IPS DF 4.7 (cell line): ENCODE data around the gene MVB12A.

Experiments
- DNase-seq: peaks from one replicate; pipeline ENCODE4 v3.0.0-alpha.2; 2013; ENCODE audit warnings: low spot score; ENCODE audit errors: extremely low read depth

MVB12A gene

DNA sequence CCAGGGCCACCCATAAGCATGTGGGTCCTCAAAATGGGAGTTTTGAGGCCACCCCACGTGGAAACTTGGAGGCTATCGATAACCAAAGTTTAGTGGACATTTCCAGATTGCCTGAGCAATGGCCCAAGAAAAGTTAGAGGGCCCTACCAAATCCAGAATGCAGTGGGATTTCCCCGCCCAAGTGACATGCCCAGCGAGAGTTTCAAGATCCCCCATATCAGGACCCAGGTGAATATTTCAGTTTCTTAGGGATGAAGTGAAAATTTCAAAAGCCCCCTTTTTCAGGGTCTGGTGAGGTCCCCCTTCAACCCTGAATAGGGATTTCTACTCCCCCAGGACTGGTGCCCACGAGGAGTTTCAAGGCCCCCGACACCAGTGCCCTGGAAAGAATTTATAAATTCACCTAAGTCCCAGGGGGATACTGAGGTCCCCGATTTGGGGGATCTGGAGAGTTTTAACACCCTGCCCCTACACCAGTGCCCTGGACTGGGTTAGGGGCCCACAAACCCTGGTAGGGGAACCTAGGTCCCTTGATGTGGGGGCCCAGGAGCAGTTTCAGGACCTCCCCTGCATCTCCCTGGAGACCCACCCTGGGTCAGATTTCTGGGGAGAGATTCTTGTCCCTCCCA lies 15.1 kb upstream of the MVB12A start:
- no peak for DNase-seq

DNA sequence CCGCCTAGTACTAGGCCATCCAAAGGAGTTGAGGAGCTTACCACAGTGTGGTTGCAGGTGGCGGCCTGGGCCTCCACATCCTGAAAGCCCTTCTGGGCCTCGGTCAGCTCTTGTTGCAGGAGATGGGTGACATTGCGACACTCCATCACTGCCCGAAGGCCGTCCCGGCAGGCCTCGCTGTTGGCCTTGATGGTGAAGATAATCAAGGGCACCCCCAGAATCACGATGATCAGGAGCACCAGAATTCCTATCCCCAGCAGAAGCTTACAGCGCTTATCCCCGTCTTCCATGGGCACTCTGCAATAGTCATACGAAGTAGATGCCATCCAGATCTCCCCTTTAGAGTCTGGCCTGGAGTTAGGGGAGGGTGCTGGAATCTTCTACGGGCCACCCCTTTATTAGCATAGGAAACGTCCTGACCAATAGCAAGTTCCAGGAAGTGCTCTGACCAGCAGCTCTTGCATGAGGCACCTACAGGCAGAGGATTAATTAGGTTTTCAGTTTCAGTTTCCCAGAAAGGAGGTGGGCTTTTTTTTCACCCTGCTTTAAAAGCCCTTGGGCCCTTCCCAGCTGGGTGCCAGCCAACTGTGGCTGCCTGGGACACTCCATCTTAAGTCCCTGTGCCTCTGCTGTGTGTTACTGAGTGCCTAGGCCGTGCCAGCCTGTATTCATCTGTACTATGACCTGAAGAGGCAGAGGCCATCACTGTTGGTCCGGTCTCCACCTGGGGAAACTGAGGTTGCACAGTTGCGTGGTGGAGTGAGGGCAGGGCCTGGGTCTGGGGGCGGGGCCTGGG lies 14.4 kb upstream of the MVB12A start, which contains the start of gene BST2:
TSS of gene BST2 (minus strand) at position 381 of the 796 bp plus-strand sequence. CDS start at position 326, 55 bp downstream.
- DNase-seq = no peak

DNA sequence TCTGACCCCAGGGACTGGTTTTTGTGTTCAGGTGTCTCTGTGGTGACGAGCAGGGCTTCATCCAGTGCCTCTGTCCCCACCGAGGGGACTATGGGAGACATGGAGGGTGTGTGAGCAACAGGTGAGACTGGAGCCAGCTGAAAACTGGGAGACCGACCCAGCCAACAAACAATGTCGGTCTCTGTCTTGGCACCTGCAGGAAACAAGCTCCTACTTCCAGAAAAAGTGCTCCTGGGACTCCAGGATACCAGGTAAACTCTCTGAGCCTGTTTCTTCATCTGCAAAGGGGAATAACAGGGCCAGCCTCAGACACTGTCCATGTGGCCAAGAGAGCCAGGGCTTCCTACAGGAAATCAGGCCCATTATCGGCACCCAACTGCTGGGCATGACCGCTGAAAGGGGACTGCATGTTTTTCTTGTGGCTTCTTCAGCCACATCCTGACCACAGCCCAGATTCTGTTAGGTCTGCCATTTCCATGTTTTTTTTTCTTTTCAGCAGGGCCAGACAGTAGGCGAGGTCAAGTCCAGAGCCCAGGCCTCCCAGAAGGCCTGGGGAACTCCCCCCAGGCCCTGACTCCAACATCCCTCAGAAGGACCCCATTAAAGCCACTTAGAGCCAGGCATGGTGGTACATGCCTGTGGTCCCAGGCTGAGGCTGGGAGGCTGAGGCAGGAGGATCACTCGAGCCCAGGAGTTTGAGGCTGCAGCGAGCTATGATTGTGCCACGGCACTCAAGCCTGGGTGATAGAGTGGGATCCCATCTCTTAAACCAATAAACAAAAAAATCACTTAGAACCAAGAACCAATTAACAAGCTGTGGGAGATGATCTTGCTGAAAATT lies 13.6 kb upstream of the MVB12A start:
- DNase-seq = no peak

DNA sequence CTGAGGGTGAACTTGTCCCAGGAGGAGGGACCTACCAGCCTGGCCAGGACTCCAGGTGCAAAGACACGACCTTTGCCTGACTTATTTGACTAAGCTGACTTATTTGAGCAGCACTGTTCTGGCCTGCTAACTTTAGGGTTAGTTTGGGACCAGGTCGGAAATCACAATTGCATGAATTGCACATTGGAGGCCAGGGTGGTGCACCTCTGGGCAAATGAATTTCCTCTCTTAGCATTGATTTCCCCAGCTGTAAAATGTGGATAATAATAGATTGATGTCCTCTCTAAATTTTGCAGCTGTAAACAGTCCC lies 13.0 kb upstream of the MVB12A start:
- DNase-seq = no peak

DNA sequence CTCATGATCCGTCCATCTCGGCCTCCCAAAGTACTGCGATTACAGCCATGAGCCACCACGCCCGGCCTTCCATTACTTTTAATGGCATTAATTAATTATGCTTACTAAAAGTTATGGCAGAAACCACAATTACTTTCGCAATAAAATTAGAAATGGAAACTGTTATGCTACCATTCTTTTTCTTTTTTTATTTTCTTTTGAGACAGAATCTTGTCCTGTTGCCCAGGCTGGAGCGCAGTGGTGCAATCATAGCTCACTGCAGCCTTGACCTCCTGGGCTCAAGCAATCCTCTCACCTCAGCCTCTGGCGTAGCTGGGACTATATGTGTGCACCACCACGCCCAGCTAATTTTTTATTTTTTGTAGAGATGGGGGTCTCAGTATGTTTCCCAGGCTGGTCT lies 9.9 kb upstream of the MVB12A start:
- no peak for DNase-seq

DNA sequence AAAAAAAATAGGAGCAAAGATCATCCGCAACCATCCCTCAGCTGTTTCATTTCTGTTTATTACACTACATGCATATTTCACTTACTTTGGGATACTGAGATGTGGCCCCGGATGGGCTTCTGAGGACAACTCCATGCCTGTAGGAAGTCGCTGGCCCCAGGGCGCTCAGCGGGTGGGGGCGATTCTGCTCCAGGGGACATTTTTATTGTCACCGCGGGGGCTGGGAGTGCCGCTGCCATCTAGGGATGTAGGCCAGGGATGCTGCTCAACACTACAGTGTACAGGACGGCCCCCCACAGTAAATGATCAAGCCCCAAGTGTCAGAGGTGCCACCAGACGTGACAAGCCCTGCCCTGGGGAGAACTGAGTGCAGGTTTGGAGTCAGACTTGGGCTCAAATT lies 8.0 kb upstream of the MVB12A start:
- no peak for DNase-seq

DNA sequence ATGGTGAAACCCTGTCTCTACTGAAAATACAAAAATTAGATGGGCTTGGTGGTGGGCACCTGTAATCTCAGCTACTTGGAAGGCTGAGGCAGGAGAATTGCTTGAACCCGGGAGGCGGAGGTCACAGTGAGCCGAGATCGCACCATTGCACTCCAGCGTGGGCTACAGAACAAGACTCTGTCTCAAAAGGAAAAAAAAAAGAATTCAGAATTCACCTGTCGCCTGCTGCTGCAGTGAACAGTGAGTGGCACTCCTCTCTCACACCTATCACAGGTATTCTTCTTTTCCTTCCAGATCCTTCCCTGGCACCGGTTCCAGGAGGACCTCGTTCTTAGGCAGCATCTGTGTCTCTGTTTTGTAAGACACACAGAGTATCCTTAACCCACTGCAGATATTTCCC lies 5.8 kb upstream of the MVB12A start:
- no peak for DNase-seq

DNA sequence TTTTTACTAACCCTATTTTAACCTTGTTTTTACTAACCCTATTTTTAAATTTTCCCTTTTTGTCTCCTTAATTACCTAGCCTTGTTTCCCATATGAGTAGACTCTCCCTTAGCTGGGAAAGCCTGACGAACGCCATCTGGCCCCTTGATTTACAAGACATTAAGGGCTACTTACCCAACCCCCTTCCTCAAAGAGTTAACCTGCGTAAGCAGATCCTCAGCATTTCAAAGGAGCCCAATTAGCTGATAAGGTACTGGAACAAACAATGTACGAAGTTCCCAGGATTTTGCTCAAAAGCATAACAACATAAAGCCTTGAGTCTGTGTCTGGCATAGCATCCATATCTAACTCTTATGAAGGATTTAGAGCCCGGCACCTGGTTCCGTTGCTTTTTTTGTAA lies 4.7 kb upstream of the MVB12A start:
- no peak for DNase-seq

DNA sequence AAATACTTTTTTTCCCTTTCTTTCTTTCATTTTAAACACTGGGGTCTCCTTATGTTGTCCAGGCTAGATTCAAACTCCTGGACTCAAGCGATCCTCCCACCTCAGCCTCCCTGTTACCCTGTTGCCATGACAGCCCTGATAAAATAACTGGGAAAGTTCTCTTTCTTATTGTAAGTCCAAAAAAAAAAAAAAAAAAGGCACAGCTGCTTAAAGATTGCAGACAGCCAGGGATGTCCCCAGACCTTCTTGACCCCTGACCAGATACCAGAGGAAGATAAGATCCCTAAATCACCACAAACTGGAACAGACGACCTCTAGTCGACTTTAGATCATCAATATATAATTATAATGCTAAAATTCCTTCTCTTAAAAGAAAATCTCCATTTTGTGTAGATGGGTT lies 1.1 kb upstream of the MVB12A start:
- DNase-seq = no peak

DNA sequence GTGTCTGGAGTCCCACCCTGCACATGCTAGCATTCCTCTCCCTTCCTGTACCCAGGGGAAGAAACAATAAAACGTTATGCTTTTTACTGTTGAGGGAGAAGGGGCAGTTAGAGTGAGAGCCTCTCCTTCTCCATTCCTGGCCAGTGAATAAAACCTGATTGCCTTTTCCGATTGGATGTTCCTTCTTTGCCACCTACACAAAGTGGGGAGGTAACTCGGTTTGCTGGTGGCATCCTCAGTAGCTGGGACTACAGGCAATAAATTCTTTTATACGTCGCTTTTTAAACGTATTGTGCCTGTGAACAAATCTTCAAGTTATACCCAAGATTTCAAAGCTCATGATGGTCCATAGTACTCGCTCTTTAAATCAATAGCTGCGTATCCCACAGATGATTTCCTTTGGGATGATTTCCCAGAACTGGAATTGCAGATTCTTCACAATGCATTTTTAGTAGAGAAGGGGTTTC lies 660 bp upstream of the MVB12A start:
- DNase-seq = no peak

DNA sequence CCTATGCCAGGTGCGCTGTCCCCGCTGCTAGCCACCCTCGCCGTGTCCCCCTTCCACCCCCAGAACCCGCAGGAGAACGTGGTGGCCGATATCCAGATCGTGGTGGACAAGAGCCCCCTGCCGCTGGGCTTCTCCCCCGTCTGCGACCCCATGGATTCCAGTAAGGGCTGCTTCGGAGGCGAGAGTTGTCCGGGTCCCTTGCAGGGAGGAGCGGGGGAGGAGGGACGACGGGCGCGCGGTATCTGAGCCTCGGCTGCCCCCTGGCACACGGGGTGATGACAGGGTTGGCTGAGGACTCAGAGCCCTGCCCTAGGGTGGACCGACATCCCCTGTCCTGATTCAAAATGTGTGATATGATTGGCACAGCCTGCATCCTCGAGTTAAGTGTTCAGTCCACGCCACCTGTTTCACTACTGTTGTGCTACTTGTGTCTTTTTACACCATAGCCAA lies 653 bp downstream of the MVB12A start:
- DNase-seq = no peak

DNA sequence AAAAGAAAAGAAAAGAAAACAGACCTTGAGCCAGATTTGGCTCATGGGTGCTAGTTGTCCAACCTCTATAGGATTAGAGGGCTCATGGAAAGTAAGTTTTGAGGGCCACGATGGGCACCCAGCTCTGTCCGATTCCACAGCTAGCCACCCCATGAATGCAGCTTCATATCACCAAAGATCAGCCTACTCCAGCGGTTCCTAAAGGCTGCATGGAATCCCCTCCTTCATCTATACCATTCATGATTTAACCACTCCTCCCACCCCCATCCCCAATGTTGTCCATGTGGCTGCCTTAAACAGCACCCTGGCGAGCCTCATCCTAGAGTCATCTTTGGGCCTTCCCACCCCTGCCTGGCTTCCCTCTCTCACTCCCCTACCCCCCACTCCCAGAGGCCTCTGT lies 2.1 kb downstream of the MVB12A start:
- DNase-seq = no peak

DNA sequence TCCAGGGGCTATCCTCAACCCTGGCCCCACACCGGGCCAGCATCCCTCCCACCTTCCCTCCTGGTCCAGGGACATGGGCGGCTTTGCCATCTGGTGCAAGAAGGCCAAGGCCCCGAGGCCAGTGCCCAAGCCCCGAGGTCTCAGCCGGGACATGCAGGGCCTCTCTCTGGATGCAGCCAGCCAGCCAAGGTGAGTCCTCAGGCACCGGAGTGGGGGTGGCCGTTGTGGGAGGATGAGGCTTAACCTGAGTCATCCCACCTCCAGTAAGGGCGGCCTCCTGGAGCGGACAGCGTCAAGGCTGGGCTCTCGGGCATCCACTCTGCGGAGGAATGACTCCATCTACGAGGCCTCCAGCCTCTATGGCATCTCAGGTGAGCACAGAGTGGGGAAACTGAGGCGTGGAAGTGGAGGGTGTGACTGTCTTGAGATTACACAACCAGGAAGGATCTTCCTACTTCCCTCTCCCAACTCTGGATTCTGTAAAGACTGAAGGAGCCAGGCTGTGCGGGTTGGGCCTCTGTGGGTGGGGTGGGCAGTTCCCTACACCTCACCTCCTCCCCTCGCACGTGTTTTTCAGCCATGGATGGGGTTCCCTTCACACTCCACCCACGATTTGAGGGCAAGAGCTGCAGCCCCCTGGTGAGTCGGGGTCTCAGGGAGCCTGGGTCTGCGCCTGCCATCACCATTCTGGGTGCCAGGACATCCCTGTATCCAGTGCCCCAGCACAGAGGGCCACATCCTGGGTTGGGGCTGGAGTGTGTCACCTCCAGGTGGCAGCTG lies 3.8 kb downstream of the MVB12A start:
- DNase-seq = no peak

DNA sequence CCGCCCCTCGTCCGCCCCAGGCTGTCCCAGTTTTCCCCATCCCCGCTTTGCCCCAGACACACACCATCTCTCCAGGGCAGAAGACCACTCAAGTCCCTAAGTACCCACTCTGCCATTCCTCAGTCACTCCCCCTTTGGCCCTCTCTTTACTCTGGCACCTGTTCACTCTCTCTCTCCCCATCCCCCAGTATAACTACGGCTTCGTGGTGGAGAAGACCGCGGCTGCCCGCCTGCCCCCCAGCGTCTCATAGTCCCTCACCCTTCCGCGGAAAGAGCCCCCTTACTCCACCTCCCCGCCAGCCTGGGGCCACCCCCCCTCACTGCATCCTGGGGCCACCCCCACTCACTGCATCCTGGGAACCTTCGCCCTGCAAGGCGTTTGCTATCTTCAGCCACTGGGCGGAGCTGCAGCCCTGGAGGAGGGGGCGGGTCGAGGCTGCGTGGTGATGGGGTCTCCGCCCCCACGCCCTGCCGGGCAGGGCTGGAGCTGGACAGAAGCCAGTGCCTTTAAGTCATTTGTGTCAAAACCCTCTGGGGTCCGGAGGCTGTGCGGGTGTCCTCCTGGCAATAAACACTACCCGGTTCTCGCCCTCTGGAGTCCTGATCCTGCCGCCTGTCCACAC lies 5.0 kb downstream of the MVB12A start:
- DNase-seq = no peak

DNA sequence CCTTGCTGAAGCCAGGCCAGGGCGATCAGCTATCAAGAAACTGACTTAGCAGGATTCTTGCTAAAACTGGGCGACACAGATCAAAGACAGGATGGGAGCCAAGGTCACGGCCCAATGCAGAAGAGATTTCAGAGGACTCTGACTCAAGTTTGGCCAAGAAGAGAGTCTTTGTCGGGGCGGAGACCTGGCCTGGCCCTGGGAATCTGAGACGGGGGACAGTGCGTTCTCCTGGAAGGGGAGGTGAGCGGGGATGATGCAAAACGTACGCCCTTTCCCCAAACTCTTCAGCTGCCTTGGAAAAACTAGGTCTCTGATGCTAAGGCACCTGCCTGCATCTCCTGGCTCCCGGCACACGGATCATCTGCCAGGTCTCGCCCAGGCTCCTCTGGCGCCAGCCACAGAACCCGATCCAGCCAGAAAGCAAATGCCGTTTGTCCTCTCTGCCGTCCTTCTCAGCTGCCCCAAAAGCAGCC lies 9.8 kb downstream of the MVB12A start:
- DNase-seq = no peak

DNA sequence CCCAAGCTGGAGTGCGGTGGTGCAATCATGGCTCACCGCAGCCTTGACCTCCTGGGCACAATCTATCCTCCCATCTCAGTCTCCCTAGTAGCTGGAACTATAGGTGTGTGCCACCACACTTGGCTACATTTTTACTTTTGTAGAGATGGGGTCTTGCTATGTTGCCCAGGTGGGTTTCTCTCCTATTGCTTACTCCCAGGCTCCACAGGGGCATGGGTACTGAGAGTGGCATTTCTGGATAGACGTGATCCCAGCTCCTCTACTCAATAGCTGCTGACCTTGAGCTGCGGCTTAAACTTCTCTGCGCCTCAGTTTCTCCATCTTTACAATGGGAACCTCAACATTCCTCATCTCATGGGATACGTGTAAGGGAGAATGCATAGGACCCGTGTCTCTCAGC lies 11.6 kb downstream of the MVB12A start:
- no peak for DNase-seq

DNA sequence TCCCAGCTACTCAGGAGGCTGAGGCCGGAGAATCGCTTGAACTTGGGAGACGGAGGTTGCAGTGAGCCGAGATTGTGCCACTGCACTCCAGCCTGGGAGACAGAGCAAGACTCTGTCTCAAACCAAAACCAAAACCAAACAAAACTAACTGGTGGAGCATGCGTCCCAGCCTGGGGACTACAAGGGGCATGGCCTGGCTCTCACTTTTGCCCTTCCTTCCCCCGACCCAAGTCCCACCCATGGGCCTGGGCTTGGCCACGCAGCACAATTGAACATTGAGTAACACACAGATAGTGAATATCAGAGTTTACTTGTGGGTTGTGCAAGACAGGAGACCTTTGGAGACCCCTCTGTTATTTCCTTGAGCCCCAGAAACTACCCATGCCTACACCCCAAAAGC lies 15.4 kb downstream of the MVB12A start:
- DNase-seq = no peak

DNA sequence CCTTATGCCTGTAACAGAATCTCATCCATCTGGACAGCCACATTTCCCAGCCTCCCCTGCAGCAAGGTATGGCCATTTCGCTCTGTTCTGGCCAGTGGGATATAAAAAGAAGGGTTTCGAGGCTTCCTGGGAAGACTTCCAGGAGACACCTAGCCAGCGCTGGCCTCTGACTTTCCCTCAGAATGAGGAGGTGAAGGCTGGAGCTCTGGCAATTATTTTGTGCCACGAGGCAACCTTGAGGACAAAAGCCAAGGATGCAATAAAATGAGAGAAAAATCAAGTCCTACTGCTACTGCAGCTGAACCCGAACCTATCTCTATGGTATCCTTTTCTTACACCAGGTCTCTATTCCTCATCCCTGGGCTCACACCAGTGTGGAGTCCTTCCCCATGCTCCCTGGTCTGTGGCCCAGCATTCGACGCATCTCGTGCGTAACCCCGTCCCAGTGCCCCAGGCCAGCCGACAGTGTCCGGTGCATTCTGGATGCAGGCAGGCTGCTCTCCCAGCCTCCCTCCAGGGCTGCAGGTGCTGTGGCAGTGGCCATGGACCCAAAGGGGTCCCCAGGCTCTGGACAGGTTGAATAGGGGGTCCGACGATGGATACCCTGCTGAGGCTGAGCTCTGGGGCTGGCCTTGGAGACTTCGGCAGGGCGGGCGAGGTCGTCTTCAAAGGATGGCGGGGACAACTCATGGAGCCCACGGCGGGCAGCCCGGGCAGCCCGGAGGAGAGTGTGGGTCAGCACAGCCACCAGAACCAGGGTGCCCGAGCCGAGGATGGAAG lies 16.4 kb downstream of the MVB12A start:
- DNase-seq = no peak

DNA sequence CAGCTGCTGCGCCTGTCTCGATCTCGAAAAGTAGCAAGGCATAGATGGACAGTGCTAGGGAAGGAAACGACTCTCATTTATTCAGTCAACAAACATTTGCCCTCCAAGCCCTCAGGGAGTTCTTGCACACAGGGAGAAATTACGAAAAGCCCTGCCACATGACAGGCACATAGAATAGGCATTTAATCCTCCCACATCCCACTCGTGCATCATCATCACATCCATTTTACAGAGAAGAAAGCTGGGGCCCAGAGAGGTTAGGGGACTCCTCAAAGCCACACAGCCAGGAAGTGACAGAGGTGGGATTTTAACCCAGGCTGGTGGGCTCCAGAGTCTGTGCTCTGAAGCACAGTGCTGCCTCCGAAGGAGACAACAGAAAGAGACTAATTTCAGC lies 17.0 kb downstream of the MVB12A start:
- DNase-seq = no peak
